ENCODE measurements around the gene OTULINL. TPM values are rescaled to one million over a fixed set of nuclear protein-coding genes. Genes with fewer than 3 reads are reported as not detected.

Gene OTULINL
- total RNA-seq, 1 experiment from 2014 or later, result 0.34 TPM

- DNase-seq (ENCODE audit: low read depth), result no peak
Measured at GRCh38 chr5:14599476-14600127, 18.0 kb downstream of the OTULINL start.

DNA sequence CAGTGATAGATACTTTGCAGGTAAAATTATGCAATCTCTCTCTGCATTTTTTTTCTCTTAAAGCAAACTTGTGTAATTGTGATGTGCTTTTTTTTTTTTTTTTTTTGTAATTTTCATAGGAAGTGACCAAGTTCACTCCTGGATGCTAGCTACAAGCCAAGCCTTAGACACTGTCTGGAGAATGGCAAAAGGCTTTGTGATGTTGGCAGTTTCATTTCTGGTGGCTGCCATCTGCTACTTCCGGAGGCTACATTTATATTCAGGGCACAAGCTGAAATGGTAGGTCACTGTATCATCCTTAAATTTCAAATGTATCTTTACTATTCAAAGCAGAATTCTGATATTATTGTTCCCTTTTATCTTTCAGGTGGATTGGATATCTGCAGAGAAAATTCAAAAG, 19.3 kb downstream of the OTULINL start:
- no peak for DNase-seq (ENCODE audit: low read depth)

DNA sequence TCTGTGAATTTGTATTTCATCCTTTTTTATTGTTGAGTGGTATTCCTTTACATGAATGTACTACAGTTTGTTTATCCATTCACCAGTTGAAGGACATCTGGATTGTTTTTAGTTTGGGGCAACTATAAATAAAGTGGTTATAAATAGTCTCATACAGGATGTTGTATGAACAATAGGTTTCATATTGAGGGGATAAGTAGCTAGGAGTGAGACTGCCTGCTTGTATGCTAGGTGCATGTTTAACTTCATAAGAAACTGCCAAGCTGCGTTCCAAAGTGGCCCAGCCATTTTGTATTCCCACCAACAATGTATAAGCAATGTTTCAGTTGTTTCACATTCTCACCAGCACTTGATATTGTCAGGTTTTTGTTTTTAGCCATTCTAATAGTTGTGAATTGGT, 21.5 kb downstream of the OTULINL start:
- no peak for DNase-seq (ENCODE audit: low read depth)

- DNase-seq (ENCODE audit: low read depth), result no peak
Measured at GRCh38 chr5:14607104-14607503, 25.5 kb downstream of the OTULINL start.

- no peak for DNase-seq (ENCODE audit: low read depth)
Measured at GRCh38 chr5:14608169-14608568, 26.6 kb downstream of the OTULINL start.

DNA sequence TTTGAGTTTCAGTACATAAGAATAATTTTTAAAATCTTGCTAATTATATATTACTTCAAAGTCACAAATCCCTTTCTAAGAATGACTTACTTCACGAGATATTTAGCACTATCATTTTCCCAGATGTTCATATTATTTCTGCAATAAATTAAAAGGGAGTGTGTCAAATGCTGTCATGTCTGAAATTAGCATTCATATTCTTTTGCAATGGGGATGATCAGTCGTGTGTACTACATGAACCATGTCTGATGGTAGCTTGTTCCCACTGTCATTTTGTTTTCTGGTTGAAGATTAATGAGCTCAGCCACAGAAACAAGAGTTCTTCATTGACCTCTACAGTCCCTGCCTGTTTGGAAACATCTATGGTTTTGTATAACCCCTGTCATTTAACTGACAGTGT, 30.1 kb downstream of the OTULINL start:
- no peak for DNase-seq (ENCODE audit: low read depth)

GRCh38 chr5:14614490-14614889, 32.9 kb downstream of the OTULINL start:
- DNase-seq (ENCODE audit: low read depth), result no peak

DNA sequence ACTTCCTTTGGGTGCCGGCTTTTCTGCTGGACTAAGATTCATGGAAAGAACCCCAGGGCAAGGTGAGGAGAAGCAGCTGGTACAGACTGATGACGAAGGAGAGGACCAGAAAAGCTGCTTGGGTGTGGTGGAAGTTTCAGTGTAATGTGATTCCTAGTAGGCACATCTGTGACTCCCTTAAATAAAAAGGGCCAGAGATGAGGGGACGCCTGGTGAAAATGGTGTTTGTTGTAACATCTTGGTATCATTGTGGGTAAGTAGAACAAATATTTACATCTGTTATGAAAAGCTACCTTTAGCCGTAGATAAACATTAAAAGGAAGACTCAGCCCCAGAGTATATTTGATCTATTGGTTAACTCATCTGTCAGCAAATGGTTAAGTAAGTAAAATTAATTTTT, 33.8 kb downstream of the OTULINL start:
- DNase-seq (ENCODE audit: low read depth), result no peak

GRCh38 chr5:14617441-14617840, 35.8 kb downstream of the OTULINL start:
- DNase-seq (ENCODE audit: low read depth), result no peak

- no peak for DNase-seq (ENCODE audit: low read depth)
Measured at GRCh38 chr5:14627270-14627669, 45.7 kb downstream of the OTULINL start.

DNA sequence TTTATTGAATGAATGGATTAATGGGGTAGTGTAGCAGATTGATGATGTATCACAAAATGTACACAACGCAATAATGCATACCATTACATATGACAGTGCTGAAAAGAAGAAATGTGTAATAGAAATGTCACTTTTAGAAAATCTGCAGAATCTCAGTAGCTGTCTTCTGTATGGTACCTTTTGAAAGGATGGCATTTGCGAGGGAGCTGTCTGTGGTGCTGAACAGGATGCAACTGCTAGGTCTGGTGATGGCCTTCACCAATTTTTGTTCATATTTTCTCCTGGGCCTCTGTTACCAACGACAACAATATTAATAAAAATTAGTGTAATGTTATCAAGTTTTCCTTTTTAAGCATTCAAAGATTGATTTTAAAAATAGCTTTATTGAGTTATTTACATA, 46.8 kb downstream of the OTULINL start:
- peak; percentile 49 for DNase-seq (ENCODE audit: low read depth)

DNA sequence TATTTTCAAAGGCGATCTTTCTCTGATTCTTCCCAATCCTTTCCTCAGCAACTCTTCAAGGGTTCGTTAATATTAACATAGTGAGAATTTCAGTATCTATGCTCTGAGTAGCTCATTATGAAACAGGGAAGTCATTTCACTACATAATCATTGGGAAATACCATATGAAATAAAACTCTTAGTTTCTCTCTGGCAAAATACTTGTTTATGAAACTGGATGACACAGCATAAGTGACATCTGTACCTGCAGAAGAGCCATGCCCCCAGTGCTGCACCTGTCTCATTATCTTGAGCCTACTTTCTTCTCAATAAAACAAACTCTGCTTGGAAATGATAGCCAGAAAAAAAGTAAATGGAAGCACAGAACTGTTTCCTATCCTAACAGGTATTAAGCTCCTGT, 49.1 kb downstream of the OTULINL start:
- no peak for DNase-seq (ENCODE audit: low read depth)

DNA sequence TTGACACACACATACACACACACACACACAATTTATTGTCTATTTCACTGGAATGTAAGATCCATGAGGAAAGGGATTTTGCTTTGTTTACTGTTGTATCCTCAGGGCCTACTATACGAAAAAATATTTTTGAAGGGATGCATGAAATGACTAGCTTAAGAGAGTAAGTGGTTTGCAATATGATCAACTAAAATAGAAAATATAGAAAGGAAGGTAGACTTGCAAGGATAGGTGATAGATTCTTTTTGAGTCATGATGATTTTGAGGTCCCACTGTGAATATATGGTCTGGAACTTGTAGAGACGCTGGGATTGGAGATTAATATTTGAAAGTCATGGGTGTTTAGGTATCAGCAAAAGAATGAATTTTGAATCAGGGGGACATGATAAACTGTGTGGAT, 54.1 kb downstream of the OTULINL start:
- DNase-seq (ENCODE audit: low read depth), result no peak

- DNase-seq (ENCODE audit: low read depth), result no peak
Measured at GRCh38 chr5:14640765-14641164, 59.2 kb downstream of the OTULINL start.

DNA sequence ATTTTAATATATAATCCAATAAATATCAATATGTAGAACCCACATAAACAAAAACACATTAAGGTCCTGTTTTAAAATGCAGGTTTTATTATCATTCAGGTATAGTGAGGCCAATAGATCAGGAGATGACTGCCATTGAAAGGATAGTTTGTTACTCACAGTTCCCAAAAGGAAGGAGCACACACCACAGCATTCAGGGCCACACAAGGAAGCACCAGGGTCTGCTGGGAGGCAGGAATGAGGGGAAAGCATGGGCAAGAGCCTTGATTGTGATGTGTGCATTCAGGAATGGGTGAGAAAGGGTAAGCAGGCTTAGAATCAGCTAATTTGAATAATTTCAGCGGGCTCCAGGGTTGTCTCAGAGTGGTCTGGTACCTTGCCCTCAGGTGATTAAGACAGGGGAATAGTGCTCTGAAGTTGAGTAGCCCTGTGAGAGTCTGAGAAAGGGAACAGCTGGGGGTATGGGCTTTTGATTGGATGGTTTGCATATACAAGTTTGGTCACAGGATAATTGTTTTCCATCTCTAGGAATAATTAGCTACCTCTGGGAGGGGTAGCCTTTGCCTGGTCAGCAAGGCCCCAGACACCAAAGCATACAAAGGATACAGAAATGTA, 63.1 kb downstream of the OTULINL start:
- DNase-seq (ENCODE audit: low read depth), result no peak

DNA sequence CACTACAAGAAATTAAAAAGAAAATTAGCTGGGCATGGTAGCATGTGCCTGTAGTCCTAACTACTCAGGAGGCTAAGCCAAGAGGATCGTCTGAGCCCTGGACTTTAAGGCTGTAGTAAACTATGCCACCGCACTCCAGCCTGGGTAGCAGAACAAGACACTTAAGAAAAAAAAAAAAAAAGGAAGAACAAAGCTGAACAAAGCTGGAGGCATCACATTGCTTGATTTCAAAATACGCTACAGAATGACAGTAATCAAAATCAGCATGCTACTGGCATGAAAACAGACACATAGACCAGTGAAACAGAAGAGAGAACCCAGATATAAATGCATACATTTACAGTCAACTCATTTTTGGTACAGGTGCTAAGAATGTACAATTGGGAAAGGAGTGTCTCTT, 68.5 kb downstream of the OTULINL start:
- DNase-seq (ENCODE audit: low read depth), result no peak

DNA sequence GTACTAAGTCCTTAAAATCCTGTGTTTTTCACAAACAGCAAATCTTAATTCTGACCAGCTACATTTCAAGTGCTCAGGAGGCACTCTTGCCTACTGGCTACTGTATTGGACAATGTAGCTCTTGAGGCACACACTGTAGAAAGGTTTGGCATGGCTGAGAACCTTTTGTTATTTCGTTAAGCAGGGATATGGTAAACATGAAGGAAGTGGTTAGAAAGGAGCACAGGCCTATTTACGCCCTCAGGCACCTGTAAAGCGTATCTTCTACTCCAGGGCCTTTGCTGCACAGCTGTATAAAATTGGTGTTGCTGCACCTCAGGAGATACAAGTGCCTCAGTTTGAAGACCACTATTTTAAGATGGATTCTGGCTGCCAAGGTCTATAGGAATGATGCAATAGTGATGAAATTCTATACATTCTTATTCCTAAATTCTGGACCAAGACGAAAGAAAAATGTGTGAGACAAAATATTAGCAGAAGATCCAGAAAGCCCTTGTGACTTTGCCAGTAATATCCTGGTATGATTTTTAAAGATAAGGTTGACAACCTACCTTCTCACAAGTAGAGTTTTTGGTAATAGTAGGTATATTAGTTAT, 73.7 kb downstream of the OTULINL start:
- no peak for DNase-seq (ENCODE audit: low read depth)

- no peak for DNase-seq (ENCODE audit: low read depth)
Measured at GRCh38 chr5:14656898-14657297, 75.3 kb downstream of the OTULINL start.

GRCh38 chr5:14659821-14660607, 78.4 kb downstream of the OTULINL start:
- DNase-seq (ENCODE audit: low read depth), result peak; percentile 14

DNA sequence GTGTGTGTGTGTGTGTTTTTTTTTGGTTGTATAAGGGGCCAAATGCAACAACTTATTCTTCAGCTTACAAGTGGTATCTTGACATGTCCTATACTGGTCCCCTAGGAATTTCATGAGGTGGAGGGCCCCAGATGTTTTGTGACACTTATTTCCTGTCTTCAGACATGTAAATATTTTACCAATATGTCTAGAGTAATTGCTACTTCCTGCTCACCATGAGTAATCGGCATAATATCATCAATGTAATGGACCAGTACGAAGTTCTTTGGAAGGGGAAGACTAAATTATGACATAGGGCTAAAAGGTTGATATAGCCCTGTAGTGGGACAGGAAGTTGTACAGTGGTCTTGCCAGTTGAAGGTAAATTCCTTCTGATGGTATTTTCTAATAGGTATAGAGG, 79.2 kb downstream of the OTULINL start:
- DNase-seq (ENCODE audit: low read depth), result no peak
